HepG2 (cell line): ENCODE data around the gene PPP1R18. TPM values are rescaled to one million over a fixed set of nuclear protein-coding genes. Genes with fewer than 3 reads are reported as not detected.
A peak's percentile ranks its signal among the peaks of the same experiment; 100 is the strongest.

ENCODE experiments used
- ATF7 ChIP-seq, 2 experiments: fragments of 450-650 bp in 1 of 2; sonication (generic) in 1 of 2; formaldehyde crosslinking in 1 of 2; IDR thresholded peaks; 2 replicates each; pipeline versions ENCODE4 v1.4.0 to v1.6.1; 2016 to 2020; ENCODE audit warnings: antibody characterized with exemption in 1 of 2, mild to moderate bottlenecking in 1 of 2, missing genetic modification reagents in 1 of 2
- FOXC1 ChIP-seq: sonication (generic); formaldehyde crosslinking; IDR thresholded peaks from 2 replicates; pipeline ENCODE4 v1.8.0; 2022; ENCODE audit warnings: mild to moderate bottlenecking, missing genetic modification reagents, borderline replicate concordance
- FOXP1 ChIP-seq, 2 experiments: fragments of 450-650 bp in 1 of 2; IDR thresholded peaks; 2 replicates each; pipeline ENCODE4 v1.6.1; 2017 to 2018; ENCODE audit warnings: antibody characterized with exemption in 1 of 2
- HDAC6 ChIP-seq: fragments of 200-600 bp; sonication (generic); IDR thresholded peaks from 2 replicates; pipeline ENCODE4 v1.7.0; 2017; ENCODE audit warnings: mild to moderate bottlenecking, antibody characterized with exemption, low read length, low read depth
- HNRNPK ChIP-seq: fragments of 200-400 bp; formaldehyde crosslinking; IDR thresholded peaks from 2 replicates; pipeline ENCODE4 v1.6.1; 2018; ENCODE audit warnings: low read length, low read depth, moderate library complexity, mild to moderate bottlenecking; ENCODE audit not compliant: poor library complexity, severe bottlenecking
- PITX1 ChIP-seq: sonication (generic); formaldehyde crosslinking; IDR thresholded peaks from 2 replicates; pipeline ENCODE4 v1.5.1; 2020; ENCODE audit warnings: mild to moderate bottlenecking, missing genetic modification reagents
- SCMH1 ChIP-seq: sonication (generic); formaldehyde crosslinking; IDR thresholded peaks from 2 replicates; pipeline ENCODE4 v1.9.0; 2021; ENCODE audit warnings: missing genetic modification reagents, mild to moderate bottlenecking, borderline replicate concordance
- SRSF9 ChIP-seq: fragments of 200-400 bp; formaldehyde crosslinking; IDR thresholded peaks from 2 replicates; pipeline ENCODE4 v1.6.1; 2018; ENCODE audit warnings: borderline replicate concordance, mild to moderate bottlenecking, low read depth, low read length; ENCODE audit not compliant: insufficient read depth, poor library complexity, severe bottlenecking
- TRIM24 ChIP-seq: sonication (generic); formaldehyde crosslinking; IDR thresholded peaks from 2 replicates; pipeline ENCODE4 v1.8.0; 2022; ENCODE audit warnings: mild to moderate bottlenecking, missing genetic modification reagents
- ZMYM3 ChIP-seq: sonication (generic); formaldehyde crosslinking; IDR thresholded peaks from 2 replicates; pipeline ENCODE4 v1.5.1; 2020; ENCODE audit warnings: mild to moderate bottlenecking, missing genetic modification reagents
- ZNF205 ChIP-seq: IDR thresholded peaks from 2 replicates; pipeline ENCODE4 v1.6.1; 2018; ENCODE audit warnings: missing biosample characterization, missing genetic modification reagents
- ZNF282 ChIP-seq: fragments of 450-650 bp; IDR thresholded peaks from 2 replicates; pipeline ENCODE4 v1.6.1; 2018; ENCODE audit not compliant: partially characterized antibody
- ZNF44 ChIP-seq: sonication (generic); formaldehyde crosslinking; IDR thresholded peaks from 2 replicates; pipeline ENCODE4 v1.5.1; 2020; ENCODE audit warnings: mild to moderate bottlenecking, missing genetic modification reagents
- ZNF570 ChIP-seq: sonication (generic); formaldehyde crosslinking; IDR thresholded peaks from 2 replicates; pipeline ENCODE4 v1.4.0; 2020; ENCODE audit warnings: mild to moderate bottlenecking, missing genetic modification reagents, borderline replicate concordance
- ZNF674 ChIP-seq: sonication (generic); formaldehyde crosslinking; IDR thresholded peaks from 2 replicates; pipeline ENCODE4 v1.5.0; 2020; ENCODE audit warnings: low read depth, mild to moderate bottlenecking, missing genetic modification reagents
- ZNF678 ChIP-seq: sonication (generic); formaldehyde crosslinking; IDR thresholded peaks from 2 replicates; pipeline ENCODE4 v1.4.0; 2020; ENCODE audit warnings: mild to moderate bottlenecking, missing genetic modification reagents
- ZNF780A ChIP-seq: sonication (generic); formaldehyde crosslinking; IDR thresholded peaks from 2 replicates; pipeline ENCODE4 v1.8.0; 2022; ENCODE audit warnings: mild to moderate bottlenecking, missing genetic modification reagents, moderate library complexity
- polyA plus RNA-seq, 8 experiments: library from polyadenylated mRNA; depleted of rRNA in 3 of 8; stranded (reverse) in 7 of 8; unstranded in 1 of 8; fragments of >200 nt; fragmentation: Illumina TruSeq in 4 of 8; extraction: Trizol in 4 of 8; gene quantifications; 2 replicates each; pipeline versions ENCODE4 v1.2.1 to v1.2.3, GENCODE V29; 2011 to 2016; ENCODE audit warnings: low read depth in 4 of 8, missing spikeins in 1 of 8, mixed read lengths in 1 of 8; ENCODE audit not compliant: insufficient read depth in 1 of 8
- total RNA-seq, 5 experiments: library from RNA; depleted of rRNA; stranded (reverse); fragments of >200 nt; fragmentation: Illumina TruSeq; extraction: Trizol; gene quantifications; 2 replicates each; pipeline ENCODE4 v1.2.3, GENCODE V29; 2016; ENCODE audit warnings: low read depth in 1 of 5
- TF ChIP-seq, protein P1 (sequence below): sonication (generic); formaldehyde crosslinking; IDR thresholded peaks from 2 replicates; pipeline ENCODE4 v1.4.0; 2020; ENCODE audit warnings: missing genetic modification reagents
- TF ChIP-seq, protein P2 (sequence below): sonication (generic); formaldehyde crosslinking; IDR thresholded peaks from 2 replicates; pipeline ENCODE4; 2020; ENCODE audit warnings: missing genetic modification reagents, mild to moderate bottlenecking, borderline replicate concordance
- TF ChIP-seq, protein P3 (sequence below): fragments of 450-650 bp; IDR thresholded peaks from 2 replicates; pipeline ENCODE4 v1.6.1; 2017; ENCODE audit warnings: mild to moderate bottlenecking
- TF ChIP-seq, protein P4 (sequence below): IDR thresholded peaks from 2 replicates; pipeline ENCODE4 v1.6.1; 2016

PPP1R18 gene
- total and polyA plus RNA-seq, 2 of the 13 experiments (the other 11 are each of a cell fraction or from before 2014, with no cell fraction given), result 4.9 to 9.2 TPM

DNA sequence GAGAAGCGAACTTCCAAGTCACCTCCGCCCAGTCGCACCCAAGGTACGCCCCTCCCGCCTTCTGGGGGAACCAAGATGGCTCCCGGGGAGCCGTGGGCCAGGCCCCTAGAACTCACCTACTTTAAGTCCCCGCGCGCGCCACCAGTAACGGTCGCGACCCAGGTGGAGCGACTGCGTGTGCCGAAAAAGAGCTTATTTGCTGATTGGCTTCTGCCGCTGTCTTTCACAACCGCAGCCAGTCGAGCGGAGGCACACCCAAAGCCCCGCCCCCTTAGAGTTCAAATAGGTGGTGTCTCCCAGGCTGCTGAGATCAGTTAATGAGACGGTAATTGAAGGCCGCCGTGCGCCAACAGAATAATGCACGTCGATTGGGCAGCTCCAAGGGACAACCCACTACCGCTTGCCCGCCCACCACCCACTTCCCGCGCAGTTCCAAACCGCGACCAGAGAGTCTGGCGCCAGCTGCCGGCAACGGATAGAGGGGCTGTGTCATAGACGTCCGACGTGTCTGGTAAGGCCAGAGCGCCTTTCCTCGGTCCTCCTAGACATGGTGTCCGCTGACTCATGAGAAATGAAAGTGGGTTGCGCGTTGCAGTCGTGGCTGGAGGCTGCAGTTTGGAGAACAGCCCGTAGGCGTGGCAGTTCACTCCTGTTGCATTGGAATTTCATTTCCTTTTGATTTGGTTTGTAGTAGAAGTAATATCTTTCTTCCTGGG lies 30.8 kb upstream of the PPP1R18 start, which contains the start of gene MDC1 (continued):
- TF ChIP-seq, protein P1, sequence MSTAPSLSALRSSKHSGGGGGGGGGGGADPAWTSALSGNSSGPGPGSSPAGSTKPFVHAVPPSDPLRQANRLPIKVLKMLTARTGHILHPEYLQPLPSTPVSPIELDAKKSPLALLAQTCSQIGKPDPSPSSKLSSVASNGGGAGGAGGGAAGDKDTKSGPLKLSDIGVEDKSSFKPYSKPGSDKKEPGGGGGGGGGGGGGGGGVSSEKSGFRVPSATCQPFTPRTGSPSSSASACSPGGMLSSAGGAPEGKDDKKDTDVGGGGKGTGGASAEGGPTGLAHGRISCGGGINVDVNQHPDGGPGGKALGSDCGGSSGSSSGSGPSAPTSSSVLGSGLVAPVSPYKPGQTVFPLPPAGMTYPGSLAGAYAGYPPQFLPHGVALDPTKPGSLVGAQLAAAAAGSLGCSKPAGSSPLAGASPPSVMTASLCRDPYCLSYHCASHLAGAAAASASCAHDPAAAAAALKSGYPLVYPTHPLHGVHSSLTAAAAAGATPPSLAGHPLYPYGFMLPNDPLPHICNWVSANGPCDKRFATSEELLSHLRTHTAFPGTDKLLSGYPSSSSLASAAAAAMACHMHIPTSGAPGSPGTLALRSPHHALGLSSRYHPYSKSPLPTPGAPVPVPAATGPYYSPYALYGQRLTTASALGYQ (CRISPR knock-in tag), result 0 out of 2 replicates have a peak, but pooled peaks have one; percentile 78
- TF ChIP-seq ZNF780A (peak; percentile 90), ZMYM3 (CRISPR knock-in tag) (peak; percentile 78; the same call in 1 of the 2 replicates), ZNF282 (no peak), ZNF570 (0 out of 2 replicates have a peak, but pooled peaks have one; percentile 86), ZNF674 (CRISPR knock-in tag) (no peak), HNRNPK (no peak), TRIM24 (CRISPR knock-in tag) (no peak), SCMH1 (CRISPR knock-in tag) (no peak), PITX1 (peak; percentile 65), ATF7 (IDR thresholded peaks at IDR 0.05) (no peak), ATF7 (CRISPR knock-in tag; IDR thresholded peaks at IDR 0.05) (peak; percentile 89), ZNF205 (CRISPR knock-in tag) (peak; percentile 77; the same call in 1 of the 2 replicates), SRSF9 (no peak), ZNF678 (CRISPR knock-in tag) (no peak), FOXC1 (no peak), HDAC6 (no peak), FOXP1 (IDR thresholded peaks at IDR 0.05) (no peak), FOXP1 (CRISPR knock-in tag; IDR thresholded peaks at IDR 0.05) (peak; percentile 59; the same call in 1 of the 2 replicates), ZNF44 (CRISPR knock-in tag) (peak; percentile 88; the same call in 1 of the 2 replicates)
- TF ChIP-seq, protein P2, sequence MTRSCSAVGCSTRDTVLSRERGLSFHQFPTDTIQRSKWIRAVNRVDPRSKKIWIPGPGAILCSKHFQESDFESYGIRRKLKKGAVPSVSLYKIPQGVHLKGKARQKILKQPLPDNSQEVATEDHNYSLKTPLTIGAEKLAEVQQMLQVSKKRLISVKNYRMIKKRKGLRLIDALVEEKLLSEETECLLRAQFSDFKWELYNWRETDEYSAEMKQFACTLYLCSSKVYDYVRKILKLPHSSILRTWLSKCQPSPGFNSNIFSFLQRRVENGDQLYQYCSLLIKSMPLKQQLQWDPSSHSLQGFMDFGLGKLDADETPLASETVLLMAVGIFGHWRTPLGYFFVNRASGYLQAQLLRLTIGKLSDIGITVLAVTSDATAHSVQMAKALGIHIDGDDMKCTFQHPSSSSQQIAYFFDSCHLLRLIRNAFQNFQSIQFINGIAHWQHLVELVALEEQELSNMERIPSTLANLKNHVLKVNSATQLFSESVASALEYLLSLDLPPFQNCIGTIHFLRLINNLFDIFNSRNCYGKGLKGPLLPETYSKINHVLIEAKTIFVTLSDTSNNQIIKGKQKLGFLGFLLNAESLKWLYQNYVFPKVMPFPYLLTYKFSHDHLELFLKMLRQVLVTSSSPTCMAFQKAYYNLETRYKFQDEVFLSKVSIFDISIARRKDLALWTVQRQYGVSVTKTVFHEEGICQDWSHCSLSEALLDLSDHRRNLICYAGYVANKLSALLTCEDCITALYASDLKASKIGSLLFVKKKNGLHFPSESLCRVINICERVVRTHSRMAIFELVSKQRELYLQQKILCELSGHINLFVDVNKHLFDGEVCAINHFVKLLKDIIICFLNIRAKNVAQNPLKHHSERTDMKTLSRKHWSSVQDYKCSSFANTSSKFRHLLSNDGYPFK (CRISPR knock-in tag), result peak; percentile 92
- TF ChIP-seq, protein P3, sequence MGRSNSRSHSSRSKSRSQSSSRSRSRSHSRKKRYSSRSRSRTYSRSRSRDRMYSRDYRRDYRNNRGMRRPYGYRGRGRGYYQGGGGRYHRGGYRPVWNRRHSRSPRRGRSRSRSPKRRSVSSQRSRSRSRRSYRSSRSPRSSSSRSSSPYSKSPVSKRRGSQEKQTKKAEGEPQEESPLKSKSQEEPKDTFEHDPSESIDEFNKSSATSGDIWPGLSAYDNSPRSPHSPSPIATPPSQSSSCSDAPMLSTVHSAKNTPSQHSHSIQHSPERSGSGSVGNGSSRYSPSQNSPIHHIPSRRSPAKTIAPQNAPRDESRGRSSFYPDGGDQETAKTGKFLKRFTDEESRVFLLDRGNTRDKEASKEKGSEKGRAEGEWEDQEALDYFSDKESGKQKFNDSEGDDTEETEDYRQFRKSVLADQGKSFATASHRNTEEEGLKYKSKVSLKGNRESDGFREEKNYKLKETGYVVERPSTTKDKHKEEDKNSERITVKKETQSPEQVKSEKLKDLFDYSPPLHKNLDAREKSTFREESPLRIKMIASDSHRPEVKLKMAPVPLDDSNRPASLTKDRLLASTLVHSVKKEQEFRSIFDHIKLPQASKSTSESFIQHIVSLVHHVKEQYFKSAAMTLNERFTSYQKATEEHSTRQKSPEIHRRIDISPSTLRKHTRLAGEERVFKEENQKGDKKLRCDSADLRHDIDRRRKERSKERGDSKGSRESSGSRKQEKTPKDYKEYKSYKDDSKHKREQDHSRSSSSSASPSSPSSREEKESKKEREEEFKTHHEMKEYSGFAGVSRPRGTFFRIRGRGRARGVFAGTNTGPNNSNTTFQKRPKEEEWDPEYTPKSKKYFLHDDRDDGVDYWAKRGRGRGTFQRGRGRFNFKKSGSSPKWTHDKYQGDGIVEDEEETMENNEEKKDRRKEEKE, result no peak
- TF ChIP-seq, protein P4, sequence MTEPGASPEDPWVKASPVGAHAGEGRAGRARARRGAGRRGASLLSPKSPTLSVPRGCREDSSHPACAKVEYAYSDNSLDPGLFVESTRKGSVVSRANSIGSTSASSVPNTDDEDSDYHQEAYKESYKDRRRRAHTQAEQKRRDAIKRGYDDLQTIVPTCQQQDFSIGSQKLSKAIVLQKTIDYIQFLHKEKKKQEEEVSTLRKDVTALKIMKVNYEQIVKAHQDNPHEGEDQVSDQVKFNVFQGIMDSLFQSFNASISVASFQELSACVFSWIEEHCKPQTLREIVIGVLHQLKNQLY, result peak; percentile 72
